Activated gamma-delta T cell treated with Interleukin-2 at 50 U/mL for 16 hours (primary cell): ENCODE results near the gene NTRK2.
"Not testable (repeated sequence)": the region's sequence is repeated elsewhere in the genome, so short reads cannot be mapped to it uniquely, and the experiment has no call there.

Experiments
- DNase-seq: peaks from one replicate; pipeline ENCODE4 v3.0.0-alpha.2; 2020

Gene NTRK2

DNA sequence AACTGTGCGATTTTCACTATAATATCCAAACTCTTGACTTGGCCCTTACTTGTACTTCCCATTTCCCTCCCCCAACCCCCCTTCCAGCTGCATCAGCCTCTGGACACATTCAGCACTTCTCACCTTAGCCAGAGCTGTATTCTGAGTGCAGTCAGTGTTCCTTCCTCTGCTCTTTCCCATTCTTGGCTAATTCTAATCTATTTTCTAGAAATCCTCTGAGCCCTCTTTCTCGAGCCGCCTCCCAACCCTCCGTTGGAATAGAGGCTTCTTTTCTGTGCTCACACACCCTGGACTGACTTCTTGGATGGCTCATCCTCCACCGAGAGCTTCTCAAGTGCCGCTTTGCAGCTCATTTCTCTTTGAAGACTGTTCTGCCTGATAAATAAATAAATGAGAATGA, 188.8 kb downstream of the NTRK2 start:
- DNase-seq = no peak

DNA sequence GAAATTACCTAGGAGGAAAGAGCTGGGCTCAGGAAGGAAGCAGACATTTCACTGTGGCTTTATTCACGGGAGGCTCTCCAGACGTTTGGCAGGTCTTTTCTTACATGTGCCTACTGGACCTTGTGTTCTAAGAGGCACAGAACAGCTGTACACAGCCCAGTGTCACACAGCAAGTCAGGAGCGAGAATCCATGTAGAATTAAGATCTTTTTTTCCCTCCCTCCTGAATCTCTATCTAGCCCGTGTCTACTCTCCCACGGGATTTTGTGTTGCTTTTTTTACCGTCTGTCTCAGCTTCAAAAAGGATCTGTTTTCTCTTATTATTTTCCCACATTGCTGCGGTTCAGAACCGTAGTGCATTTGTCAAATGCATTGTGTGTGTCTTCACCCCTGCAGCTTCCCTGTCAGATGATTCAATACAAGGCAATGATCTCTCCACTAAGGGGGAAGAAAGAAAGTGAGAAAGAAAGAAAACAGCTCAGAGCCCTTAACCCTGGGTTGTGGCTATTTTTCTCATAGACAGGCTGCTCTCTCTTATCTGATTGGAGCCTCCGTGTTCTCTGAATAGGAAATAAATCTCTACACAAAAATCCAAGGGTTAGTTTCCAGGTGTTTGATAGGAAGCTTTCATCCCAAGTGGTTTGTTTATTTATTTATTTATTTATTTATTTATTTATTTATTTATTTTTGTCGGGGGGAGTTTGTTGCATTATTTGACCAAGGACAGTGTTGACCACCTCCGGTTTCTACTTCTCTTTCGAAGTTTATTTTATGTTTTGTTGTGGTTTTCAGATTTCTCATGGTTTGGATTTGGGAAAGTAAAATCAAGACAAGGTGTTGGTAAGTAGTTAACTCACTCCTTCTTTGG, 191.0 kb downstream of the NTRK2 start:
- no peak for DNase-seq

DNA sequence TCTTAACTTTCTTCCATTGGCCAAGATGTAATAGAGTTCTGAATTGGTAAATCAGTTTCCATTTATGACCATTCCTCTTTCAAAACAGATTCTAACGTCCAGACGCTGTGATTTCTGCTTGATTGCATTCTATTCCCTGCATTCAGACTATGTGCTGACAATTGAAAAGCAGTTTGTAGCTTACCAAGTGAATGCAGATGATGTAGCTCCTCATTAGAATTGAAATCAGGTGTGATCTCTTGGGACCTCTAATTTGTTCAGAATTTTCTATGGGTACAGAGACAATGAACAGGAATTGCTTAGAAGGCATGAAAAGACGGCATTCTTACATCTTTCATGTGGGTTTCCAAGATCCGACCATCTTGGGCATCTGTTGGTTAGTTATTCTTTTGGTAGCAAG, 191.9 kb downstream of the NTRK2 start:
- DNase-seq = no peak

DNA sequence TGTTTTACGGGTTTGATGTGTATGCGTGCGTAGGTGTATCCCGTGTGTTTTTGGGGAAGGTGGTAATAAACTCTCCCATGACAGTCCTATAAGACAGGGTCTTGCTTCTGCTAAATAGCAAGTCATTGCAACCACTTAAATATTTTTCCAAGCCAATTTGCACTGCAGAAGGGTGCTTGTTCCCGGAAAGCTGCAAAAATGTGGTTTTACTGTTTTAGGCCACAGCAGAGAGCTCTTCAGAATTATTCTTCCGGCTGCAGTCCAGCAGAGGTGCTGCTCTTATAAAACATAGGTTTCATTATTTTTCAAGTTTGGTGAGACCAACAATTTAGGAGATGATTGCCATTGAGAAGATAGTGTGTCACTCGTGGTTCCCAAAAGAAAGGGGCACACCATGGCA, 192.8 kb downstream of the NTRK2 start:
- DNase-seq = no peak

DNA sequence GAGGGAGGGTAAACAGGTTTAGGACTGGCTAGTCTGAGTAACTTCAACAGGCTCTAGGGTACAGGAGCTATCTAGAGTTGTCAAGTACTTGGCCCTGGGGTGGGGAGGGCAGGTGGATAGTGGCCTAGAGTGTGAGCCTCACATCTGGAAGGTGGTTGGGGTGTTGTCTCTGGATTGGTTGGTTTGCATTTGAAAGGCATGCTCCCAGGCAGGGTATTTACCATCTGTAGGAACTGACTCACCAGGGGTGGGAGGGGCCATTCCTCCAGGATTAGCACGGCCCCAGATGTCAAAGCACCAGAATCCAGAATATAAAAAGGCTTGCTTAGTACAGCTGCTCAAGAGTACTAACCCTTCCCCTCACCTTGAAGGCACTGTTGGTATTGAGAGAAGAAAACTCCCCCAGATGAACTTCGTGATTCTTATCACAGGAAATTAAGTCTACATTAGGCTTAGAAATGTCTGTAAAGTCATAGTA, 193.3 kb downstream of the NTRK2 start:
- no peak for DNase-seq

DNA sequence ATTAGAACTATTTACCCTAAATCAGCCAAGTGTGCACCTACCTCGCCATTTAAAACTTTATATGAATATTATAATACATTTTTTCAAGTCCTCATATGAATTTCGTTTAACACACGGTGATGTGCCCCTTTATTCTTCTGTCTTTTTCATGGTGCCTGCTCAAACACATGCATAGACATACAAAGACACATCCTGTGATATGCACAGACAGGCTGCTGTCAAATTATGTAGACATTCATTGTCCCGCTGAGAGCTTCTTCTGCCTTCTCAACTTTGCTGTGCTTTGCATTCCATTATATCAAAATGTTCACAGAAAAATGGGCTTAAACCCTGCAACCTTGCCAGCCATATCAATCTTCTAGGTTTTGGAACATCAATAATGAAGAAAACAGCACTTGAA, 193.8 kb downstream of the NTRK2 start:
- DNase-seq = no peak

DNA sequence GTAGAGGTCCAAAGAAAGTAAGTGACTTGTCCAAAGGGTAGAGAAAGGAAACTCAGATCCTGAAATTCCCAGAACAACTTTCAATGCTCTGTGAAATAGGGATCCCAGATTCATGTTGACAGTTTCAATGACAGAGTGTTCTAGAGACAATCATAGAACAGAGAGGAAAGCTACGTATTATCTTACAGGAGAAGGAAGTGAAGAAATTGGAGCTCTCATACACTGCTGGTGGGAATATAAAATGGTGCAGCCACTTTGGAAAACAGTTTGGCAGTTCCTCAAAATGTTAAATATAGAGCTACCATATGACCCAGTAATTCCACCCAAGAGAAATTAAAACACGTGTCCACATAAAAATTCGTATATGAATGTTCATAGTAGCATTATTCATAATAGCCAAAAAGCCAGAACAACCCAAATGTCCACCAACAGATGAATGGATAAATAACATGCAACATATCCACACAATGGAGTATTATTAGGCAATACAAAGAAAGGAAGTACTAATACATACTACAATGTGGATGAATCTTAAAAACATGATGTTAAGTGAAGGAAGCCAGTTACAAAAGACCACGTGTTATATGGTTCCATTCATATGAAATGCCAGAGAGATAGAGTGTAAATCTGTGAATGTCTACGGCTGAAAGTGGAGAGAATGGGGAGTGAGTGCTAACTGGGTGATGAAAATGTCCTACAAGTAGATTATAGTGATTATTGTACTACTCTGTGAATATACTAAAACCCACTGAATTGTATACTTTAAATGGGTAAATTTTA, 197.1 kb downstream of the NTRK2 start:
- no peak for DNase-seq

DNA sequence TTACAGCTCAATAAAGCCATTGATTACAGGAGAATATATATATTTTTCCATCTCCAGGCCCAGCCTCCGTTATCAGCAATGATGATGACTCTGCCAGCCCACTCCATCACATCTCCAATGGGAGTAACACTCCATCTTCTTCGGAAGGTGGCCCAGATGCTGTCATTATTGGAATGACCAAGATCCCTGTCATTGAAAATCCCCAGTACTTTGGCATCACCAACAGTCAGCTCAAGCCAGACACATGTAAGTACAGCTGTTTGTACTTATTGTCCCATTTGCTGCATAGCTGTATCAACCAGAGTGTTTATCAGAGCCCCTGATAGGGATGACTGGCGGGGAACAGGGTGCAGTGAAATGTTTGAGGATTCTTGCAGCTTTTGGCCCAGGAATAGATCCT, 197.7 kb downstream of the NTRK2 start:
- DNase-seq = no peak

DNA sequence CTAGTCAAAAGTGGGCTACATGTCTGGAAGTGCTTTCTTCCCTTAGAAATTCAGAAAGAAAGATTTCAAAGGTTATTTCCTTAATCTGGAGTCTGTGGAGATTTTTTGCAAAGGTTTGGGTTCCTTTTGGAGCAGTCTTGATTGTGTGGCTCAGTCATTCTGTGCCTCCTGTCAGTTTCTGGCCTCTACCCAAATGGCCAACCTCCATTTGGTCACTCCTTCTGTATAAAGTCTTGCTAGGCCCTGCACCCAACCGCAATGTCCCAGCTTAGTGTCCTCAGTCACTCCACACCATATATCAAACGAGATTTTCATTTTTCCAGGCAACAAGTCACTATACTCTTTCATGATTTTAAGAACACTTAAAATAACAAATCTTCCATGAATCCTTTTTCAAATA, 199.6 kb downstream of the NTRK2 start:
- no peak for DNase-seq

DNA sequence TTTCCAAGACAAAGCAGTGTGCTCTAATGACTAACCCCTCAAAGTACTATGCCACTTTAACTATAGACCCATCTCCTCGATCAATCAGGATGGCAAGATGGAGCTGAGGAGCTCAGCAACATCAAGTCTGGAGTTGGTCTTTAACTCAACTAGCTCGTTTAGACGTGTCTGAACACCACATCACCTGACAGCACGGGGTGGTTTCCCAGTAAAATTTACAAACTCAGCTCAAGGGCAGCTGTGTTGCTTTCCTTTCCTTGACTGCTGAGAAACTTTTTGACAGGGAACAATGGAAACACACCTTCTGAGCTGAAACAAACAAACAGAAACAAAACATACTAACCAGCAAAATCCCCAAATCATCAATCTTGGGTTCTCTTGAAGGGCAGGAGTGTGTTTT, 202.5 kb downstream of the NTRK2 start:
- DNase-seq = no peak

DNA sequence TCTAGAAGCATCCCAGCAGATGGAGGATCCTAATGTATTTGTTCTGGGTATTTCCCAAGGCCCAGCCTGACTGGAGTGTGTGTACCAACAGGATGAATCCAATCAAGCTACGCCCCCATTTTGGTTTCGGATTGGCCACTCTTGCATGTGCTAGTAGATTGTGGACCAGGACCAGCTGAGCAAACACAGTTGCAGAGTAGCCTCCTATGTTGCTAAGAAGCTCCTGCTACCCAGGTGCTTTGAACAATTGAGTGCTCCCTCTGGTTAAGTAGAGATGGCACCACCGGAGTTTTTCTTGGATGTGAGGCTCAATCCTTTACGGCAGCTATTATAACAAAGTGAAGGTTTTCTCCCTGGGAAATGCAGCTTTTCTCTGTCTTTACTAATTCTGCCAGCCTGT, 204.5 kb downstream of the NTRK2 start:
- no peak for DNase-seq

DNA sequence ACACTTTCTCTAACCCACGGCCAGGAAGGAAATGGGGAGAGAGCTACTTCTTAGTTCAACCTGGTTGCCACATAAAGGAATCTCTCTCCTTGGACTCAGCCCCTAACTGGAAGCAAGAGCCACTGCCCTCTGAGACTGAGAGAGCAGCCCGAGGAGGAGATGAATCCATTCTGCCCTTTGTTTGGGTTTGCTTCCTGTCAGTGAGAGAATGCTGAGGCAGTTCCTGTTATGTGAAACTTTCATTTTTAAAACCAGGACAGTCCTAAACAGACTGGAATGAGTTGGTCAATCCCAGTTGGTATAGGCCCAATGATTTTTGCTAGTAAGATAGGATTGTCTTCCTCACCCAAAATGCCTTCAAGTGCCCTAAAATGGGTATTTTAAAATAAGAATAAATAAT, 205.1 kb downstream of the NTRK2 start:
- DNase-seq = no peak

DNA sequence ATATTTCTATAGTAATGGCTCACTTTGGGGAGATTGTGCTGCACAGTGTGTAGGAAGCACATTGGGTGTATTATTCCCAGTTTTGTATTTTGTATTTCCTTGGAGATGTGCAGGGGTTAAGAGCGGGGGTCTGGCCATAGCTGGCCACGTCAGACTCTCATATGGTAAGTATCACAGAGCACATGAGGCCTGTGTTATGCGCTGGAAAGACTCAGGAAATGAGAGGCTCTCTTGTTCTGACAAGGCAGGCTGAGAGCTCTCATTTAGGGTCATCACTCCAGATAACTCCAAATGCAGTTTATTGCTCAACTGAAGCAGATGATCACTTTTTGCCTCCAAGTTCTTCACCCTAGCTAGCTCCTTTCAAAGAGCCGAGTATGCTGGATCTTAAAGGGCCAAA, 205.7 kb downstream of the NTRK2 start:
- DNase-seq = no peak

DNA sequence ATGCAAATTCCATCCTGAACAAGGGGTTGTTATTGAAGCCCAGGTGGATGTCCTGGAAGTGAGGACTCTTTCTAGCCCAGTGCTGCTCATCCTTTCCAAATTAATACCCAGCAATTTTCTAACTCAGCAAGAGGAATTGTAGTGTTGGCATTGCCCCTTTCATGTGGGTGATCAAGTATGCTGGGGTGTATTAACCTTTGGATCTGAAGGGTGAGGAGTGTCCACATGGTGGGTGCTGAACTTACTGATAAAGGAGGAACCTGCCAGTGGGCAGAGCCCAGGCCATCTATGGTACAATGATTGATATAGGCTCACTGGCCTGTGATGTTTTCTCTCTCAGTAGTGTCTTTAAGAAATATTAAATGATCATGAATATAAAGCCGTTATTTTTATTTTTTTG, 210.1 kb downstream of the NTRK2 start:
- no peak for DNase-seq

DNA sequence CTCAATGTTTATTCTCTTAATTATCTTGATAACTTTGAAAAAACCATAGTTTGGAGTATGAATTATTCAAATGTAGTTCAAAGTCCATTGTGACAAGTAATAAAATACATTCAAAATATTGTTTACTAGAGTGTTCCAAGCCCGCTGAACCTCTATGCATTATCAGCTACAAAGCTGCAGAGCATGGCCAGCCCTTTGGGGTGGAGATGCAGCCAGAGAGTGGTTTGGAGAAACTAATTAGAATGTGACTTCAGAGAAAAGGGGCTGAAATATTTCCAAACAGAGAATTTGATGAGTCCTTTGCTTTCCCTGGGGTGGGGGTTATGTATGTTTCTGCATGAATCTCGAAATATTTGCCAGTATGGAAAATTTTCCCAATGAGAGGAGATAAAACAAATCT, 211.3 kb downstream of the NTRK2 start:
- DNase-seq = no peak

DNA sequence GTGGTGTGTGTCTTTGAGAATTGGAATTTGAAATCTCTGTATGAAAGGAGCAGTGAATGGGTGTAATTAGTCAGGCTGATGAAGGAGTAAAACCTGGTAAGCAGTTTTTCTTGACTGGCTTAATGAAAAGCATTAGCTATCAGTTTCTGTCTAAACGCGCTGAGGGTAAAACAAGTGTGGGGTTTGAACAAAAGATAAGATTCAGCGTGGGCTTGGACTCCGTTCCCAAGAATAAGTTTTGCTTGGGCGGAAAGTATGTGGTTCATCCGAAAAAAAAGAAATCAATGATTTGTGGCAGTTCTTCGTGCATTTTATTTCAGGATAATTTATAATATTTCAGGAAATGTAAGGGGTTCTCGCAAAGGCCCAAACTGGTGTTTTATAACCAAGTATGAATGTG, 217.3 kb downstream of the NTRK2 start:
- no peak for DNase-seq

DNA sequence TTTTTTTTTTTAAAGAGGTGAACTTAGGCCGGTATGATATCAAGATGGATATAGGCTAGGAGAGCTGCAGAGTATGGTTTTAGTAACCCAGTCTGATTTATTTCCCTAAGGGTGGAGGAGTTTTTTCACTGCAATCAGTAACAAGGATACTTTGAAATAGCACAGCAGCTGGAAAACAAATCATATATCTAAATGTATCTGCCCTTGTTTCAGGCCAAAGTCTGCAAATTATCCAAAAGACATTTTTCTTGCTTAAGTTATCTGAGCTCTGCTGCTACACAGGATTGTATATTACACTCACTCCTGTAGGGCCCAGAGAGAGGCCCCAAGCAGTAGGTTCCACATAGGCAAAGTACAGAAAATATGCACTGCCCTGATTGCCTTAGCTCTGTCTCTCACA, 222.4 kb downstream of the NTRK2 start:
- no peak for DNase-seq

DNA sequence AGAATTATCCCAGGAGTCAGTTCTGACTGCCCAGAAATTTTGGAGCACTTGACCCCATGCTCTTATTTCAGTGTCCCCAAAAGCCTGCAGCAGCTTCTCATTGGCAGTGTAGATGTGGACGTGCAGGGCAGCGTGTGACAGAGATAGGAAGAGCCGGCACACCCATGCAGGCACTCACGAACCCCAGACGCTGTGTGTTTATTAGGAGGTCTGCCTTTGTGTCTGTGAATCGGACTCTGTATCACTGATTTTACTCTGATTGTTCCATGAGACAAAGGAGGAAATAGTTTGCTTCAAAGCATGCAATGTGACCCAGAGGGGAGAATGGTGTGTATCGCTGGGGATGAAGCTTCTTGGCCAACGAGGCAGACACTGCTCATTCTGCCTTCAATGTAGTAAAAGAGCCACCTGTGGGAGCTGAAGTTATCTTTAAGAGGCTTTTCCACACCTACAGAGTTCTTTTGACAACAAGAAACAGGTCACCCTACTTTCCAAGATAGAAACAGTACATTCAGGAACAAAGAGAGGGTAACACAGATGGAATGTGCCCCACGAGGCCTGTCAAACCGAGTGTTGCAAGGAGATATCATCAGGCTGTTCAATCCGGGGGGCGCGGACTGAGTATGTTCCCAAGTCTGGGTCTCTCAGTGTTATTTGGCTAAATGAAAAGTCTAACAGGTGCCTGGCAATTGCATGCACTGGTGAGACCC, 224.0 kb downstream of the NTRK2 start:
- DNase-seq = no peak

DNA sequence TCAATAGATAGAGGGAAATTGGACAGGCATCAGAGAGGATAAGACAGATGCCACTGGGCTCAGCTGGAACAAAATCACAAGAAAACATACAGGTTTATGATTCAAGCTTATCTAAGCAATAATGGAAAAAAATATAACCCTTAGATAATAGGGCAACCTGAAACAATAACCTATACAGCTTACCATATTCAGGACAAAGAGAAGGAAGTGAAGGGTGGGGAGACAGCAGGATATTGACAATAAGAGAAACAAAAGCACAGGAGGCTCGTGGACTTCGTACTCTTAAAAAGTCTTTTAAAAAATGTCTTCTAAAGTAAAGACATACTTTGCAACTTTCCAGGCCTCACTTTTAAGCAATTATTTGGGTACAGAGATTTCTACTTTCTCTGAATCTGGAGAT, 225.3 kb downstream of the NTRK2 start:
- no peak for DNase-seq

DNA sequence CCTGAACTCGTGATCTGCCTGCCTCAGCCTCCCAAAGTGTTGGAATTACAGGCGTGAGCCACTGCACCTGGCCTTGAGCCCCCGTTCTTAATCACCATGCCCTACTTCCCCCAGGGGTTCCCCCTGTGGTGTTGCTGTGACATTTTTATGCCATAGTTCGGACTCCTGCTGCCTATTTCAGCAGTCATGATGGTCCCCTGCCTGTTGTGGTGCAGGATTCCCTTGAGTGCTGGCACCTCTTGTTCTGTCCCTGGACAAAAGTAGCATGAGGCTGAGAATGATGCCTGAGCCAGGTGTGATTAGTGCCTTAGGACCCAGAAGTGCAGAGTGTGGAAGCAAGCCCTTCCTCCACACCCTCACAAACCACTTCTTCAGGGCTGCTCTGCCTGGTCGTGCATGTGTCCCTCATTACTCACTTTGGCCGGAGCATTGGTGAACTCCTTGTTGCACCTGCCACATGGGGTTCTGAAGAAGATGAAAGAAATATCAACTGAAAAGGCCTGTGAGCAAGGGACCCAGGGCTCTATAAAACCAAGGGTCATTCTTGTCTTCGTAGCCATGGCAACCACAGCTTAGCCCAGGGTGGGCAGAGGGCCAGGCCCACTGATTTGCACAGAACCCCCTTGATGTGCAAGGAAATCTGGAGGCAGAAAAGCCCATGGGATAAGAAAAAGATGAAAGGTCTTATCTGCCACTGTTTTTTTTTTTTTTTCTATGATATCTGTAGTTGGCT, 228.0 kb downstream of the NTRK2 start:
- no peak for DNase-seq

DNA sequence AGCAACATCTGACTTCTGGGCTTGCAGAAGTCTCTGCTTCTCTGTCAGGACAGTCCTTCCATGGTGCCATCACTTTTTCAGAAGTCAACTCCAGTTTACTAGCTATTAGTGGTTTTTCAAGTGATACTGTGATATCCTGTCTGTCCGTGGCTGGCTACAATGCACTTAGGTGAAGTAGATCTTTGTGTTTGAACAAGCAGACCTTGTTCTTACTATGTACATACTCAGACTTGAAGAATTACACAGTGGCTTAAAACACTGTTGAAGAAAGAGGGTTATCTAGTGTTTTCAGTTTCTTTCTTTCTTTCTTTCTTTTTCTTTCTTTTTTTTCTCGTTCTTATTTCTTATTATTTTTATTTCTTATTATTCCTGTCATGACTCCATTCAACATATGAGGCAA, 228.7 kb downstream of the NTRK2 start:
- no peak for DNase-seq

DNA sequence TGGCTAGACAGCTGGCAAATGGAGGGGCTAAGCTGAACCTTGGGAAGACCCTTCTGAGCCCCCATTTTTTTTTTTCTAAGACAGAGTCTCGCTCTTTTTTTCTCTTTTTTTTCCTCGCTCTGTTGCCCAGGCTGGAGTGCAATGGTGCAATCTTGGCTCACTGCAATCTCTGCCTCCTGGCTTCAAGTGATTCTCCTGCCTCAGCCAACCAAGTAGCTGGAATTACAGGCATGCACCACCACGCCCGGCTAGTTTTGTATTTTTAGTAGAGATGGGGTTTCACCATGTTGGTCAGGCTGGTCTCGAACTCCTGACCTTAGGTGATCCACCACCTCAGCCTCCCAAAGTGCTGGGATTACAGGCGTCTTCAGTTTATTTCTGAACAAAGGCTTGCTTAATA, 229.1 kb downstream of the NTRK2 start:
- not testable (repeated sequence) for DNase-seq

DNA sequence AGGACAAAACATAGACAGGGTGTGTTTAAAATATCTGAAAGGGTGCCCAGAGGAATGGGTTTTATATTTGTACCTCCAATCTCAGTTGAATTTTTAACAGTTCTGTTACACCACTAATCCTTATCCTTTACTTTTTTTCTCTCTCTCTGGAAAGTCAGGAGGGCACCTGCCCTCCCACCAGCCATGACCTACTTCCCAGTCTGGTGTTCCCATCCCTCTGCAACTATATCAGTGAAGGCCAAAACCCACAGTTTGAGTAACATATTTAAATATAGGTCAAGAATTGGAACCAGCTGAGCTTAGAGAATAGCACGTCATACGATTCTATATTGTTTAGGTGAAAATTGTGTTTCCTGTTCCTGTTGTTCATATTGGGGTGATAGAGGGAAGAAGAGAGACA, 229.8 kb downstream of the NTRK2 start:
- no peak for DNase-seq
